Measurements from ENCODE around the gene GPC5. TPM values are rescaled to one million over a fixed set of nuclear protein-coding genes. Genes with fewer than 3 reads are reported as not detected.

The GPC5 gene
- total and polyA plus RNA-seq, 7 experiments from 2014 or later: 0.10 to 0.38 TPM; not detected in 5

DNA sequence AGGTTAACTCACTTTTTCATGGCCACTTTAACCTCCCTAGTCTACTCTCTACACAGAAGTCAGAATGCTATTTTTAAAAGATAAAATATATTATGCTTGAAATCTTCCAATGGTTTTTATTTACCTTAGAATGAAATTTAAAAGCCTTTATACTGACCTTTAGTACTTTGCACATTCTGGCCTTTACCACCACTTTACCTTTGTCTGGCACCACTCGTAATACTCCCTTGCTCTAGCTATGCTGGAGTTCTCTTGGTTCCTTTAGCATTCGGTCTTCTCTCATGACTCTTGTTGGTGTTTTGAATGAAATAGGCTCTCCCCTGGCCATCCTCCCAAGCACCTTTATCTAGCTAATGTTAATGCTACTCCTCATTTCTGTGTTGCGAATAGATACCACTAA is 310.8 kb downstream of the GPC5 start:
- Mint-ChIP-seq H3K4me1 (no peaks in the 10 kb centered on the region), H3K9me3 (peaks cover 0 to 3% (median 0%) of the 10 kb centered on the region in 11 donors), H3K4me3 (no peak overlapping the region), H3K27ac (no peak overlapping the region), H3K36me3 (no peaks in the 10 kb centered on the region), H3K27me3 (peaks cover 0 to 6% (median 0%) of the 10 kb centered on the region in 5 donors)
- no peak overlapping the region for H3K4me3 ChIP-seq (ENCODE audit: low read length)
- ATAC-seq (no peak), DNase-seq (no peak)
- H3K27ac ChIP-seq (ENCODE audit: low read depth, low read length): no peak overlapping the region
- no peaks in the 10 kb centered on the region for H3K36me3 ChIP-seq (ENCODE audit: control insufficient read depth in 2 of 3, insufficient read depth in 3 of 3, low read length in 3 of 3)
- H3K27me3 ChIP-seq (ENCODE audit: control insufficient read depth in 2 of 2, insufficient read depth in 2 of 2, low read length in 2 of 2): no peaks in the 10 kb centered on the region
- intact Hi-C loops (cut with micrococcal nuclease): no loop called here
- no peaks in the 10 kb centered on the region for H3K9me3 ChIP-seq (ENCODE audit: control insufficient read depth in 2 of 3, low read length in 3 of 3)
- H3K4me1 ChIP-seq (ENCODE audit: control insufficient read depth in 2 of 2, insufficient read depth in 2 of 2, low read length in 2 of 2): no peaks in the 10 kb centered on the region
- CTCF ChIA-PET: interaction anchor here (0.5 to 1.4 kb wide), 2 partner anchors 18 to 252 kb away, joined by 4 read pairs; no protein-coding TSS in a partner anchor
- POLR2A ChIA-PET: no interaction called here

DNA sequence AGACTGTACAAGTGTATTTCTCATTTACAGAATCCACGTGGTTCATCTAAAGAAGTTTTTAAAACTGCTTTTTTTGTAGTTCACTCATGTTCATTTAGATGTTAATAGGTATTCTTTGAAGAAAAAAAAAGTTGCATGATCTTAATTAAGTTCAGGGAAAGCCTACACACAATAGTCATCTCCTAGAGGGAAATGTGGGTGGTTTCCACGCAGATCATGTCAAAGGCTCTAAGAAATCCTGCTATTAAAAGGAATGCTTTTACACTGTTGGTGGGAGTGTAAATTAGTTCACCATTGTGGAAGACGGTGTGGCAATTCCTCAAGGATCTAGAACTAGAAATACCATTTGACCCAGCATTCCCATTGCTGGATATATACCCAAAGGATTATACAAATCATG is 312.3 kb downstream of the GPC5 start:
- ATAC-seq (no peak), DNase-seq (no peak)
- Mint-ChIP-seq H3K27me3 (peaks cover 0 to 3% (median 0%) of the 10 kb centered on the region in 5 donors), H3K4me1 (no peaks in the 10 kb centered on the region), H3K4me3 (no peak overlapping the region), H3K9me3 (peaks cover 0 to 2% (median 0%) of the 10 kb centered on the region in 11 donors), H3K27ac (no peak overlapping the region), H3K36me3 (no peaks in the 10 kb centered on the region)
- no peaks in the 10 kb centered on the region for H3K36me3 ChIP-seq (ENCODE audit: control insufficient read depth in 2 of 3, insufficient read depth in 3 of 3, low read length in 3 of 3)
- H3K4me1 ChIP-seq (ENCODE audit: control insufficient read depth in 2 of 2, insufficient read depth in 2 of 2, low read length in 2 of 2): no peaks in the 10 kb centered on the region
- ChIA-PET CTCF (no interaction called here), POLR2A (no interaction called here)
- H3K27me3 ChIP-seq (ENCODE audit: control insufficient read depth in 2 of 2, insufficient read depth in 2 of 2, low read length in 2 of 2): no peaks in the 10 kb centered on the region
- intact Hi-C loops (cut with micrococcal nuclease): no loop called here
- H3K9me3 ChIP-seq (ENCODE audit: control insufficient read depth in 2 of 3, low read length in 3 of 3): no peaks in the 10 kb centered on the region
- no peak overlapping the region for H3K4me3 ChIP-seq (ENCODE audit: low read length)
- no peak overlapping the region for H3K27ac ChIP-seq (ENCODE audit: low read depth, low read length)

- Mint-ChIP-seq H3K4me1 (no peaks in the 10 kb centered on the region), H3K36me3 (no peaks in the 10 kb centered on the region), H3K27me3 (peaks cover 0 to 6% (median 4%) of the 10 kb centered on the region in 5 donors), H3K9me3 (peaks cover 0 to 2% (median 0%) of the 10 kb centered on the region in 11 donors), H3K4me3 (no peak overlapping the region), H3K27ac (no peak overlapping the region)
- ATAC-seq (no peak), DNase-seq (no peak)
- no peak overlapping the region for H3K4me3 ChIP-seq (ENCODE audit: low read length)
- no peaks in the 10 kb centered on the region for H3K36me3 ChIP-seq (ENCODE audit: control insufficient read depth in 2 of 3, insufficient read depth in 3 of 3, low read length in 3 of 3)
- no peak overlapping the region for H3K27ac ChIP-seq (ENCODE audit: low read depth, low read length)
- no peaks in the 10 kb centered on the region for H3K27me3 ChIP-seq (ENCODE audit: control insufficient read depth in 2 of 2, insufficient read depth in 2 of 2, low read length in 2 of 2)
- H3K9me3 ChIP-seq (ENCODE audit: control insufficient read depth in 2 of 3, low read length in 3 of 3): no peaks in the 10 kb centered on the region
- intact Hi-C loops (cut with micrococcal nuclease): no loop called here
- POLR2A ChIA-PET: interaction anchor here (0.6 kb wide), 1 partner anchor 246 kb away, joined by 4 read pairs; no protein-coding TSS in a partner anchor
- H3K4me1 ChIP-seq (ENCODE audit: control insufficient read depth in 2 of 2, insufficient read depth in 2 of 2, low read length in 2 of 2): no peaks in the 10 kb centered on the region
- CTCF ChIA-PET: no interaction called here
Measured at GRCh38 chr13:91714855-91715254, 316.4 kb downstream of the GPC5 start.

DNA sequence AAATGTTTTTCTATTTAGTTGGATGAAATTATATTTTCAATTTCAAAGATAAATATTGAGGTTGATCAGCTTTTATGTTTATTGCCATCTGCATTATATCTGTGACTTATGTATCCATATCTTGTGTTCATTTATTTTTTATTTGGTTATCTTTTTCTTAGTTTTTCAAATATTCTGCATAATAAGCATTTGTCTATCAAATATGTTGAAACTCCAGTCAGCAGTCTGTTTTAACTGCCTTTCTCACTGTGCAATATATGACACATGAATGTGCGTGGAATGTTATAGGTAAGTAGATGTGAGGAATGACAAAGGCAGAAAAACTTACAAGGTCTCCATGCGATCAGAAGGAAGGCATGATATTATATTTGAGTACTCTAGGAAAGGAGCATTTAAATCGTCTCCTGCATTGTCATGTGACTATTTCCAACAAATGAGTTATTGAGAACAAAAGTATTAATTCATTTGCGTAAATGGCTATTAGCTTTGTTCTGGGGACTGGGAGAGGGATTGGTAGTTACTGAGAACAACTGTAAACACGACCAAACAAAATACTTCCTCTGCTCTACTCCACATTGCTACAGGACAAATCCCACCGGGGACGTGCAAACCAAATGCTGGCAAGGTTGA is 318.1 kb downstream of the GPC5 start:
- ATAC-seq: no peak
- Mint-ChIP-seq H3K9me3 (no peaks in the 10 kb centered on the region), H3K27ac (no peak overlapping the region), H3K36me3 (no peaks in the 10 kb centered on the region), H3K27me3 (peaks cover 2 to 10% (median 5%) of the 10 kb centered on the region in 5 donors), H3K4me1 (peaks cover 0 to 2% (median 0%) of the 10 kb centered on the region in 7 donors), H3K4me3 (no peak overlapping the region)
- DNase-seq: no peak
- no peaks in the 10 kb centered on the region for H3K36me3 ChIP-seq (ENCODE audit: control insufficient read depth in 2 of 3, insufficient read depth in 3 of 3, low read length in 3 of 3)
- POLR2A ChIA-PET: no interaction called here
- no peaks in the 10 kb centered on the region for H3K4me1 ChIP-seq (ENCODE audit: control insufficient read depth in 2 of 2, insufficient read depth in 2 of 2, low read length in 2 of 2)
- intact Hi-C loops (cut with micrococcal nuclease): no loop called here
- H3K9me3 ChIP-seq (ENCODE audit: control insufficient read depth in 2 of 3, low read length in 3 of 3): no peaks in the 10 kb centered on the region
- no peak overlapping the region for H3K27ac ChIP-seq (ENCODE audit: low read depth, low read length)
- H3K4me3 ChIP-seq (ENCODE audit: low read length): no peak overlapping the region
- CTCF ChIA-PET: no interaction called here
- no peaks in the 10 kb centered on the region for H3K27me3 ChIP-seq (ENCODE audit: control insufficient read depth in 2 of 2, insufficient read depth in 2 of 2, low read length in 2 of 2)

GRCh38 chr13:91719033-91719432 is 320.6 kb downstream of the GPC5 start:
- POLR2A ChIA-PET: no interaction called here
- no peak for ATAC-seq

DNA sequence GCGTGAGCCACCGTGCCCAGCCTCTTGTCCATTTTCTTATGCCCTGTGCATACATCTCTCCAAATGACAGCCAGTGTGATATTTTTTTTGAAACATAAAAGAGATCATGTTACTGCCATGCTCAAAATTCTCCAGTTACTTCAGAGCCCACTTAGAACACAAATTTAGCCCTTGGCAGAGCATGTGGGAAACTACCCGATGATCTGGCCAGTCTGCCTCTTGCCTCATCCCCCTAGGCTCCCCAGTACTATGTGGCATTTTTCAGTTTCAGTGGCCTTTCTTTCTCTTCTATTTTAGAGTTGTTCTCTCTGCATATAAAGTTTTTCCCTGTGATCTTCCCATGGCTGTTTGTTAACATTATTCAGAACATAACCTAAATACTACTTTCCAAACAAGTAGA is 323.0 kb downstream of the GPC5 start:
- Mint-ChIP-seq H3K9me3 (no peaks in the 10 kb centered on the region), H3K4me3 (no peak overlapping the region), H3K27ac (no peak overlapping the region), H3K4me1 (peaks cover 0 to 2% (median 0%) of the 10 kb centered on the region in 7 donors), H3K36me3 (no peaks in the 10 kb centered on the region), H3K27me3 (peaks cover 2 to 11% (median 4%) of the 10 kb centered on the region in 5 donors)
- H3K27ac ChIP-seq (ENCODE audit: low read depth, low read length): no peak overlapping the region
- ChIA-PET POLR2A (no interaction called here), CTCF (interaction anchor here (0.6 to 1.6 kb wide), 3 partner anchors 19 to 346 kb away, joined by 3 to 6 read pairs (median 3); no protein-coding TSS in a partner anchor)
- H3K27me3 ChIP-seq (ENCODE audit: control insufficient read depth in 2 of 2, insufficient read depth in 2 of 2, low read length in 2 of 2): no peaks in the 10 kb centered on the region
- ATAC-seq (no peak), DNase-seq (no peak)
- H3K4me3 ChIP-seq (ENCODE audit: low read length): no peak overlapping the region
- intact Hi-C loops (cut with micrococcal nuclease): loop anchor here in 1 of 2 donors (5.0 kb wide), 1 partner anchor 409 kb away; no protein-coding TSS in a partner anchor
- H3K4me1 ChIP-seq (ENCODE audit: control insufficient read depth in 2 of 2, insufficient read depth in 2 of 2, low read length in 2 of 2): no peaks in the 10 kb centered on the region
- no peaks in the 10 kb centered on the region for H3K9me3 ChIP-seq (ENCODE audit: control insufficient read depth in 2 of 3, low read length in 3 of 3)
- no peaks in the 10 kb centered on the region for H3K36me3 ChIP-seq (ENCODE audit: control insufficient read depth in 2 of 3, insufficient read depth in 3 of 3, low read length in 3 of 3)

More at GRCh38 chr13:91719033-91719432, 320.6 kb downstream of the GPC5 start:
- H3K27me3 Mint-ChIP-seq: peaks cover 2 to 11% (median 5%) of the 10 kb centered on the region in 5 donors
- no peak overlapping the region for H3K4me3 Mint-ChIP-seq
- H3K36me3 ChIP-seq (ENCODE audit: control insufficient read depth in 2 of 3, insufficient read depth in 3 of 3, low read length in 3 of 3): no peaks in the 10 kb centered on the region
- H3K36me3 Mint-ChIP-seq: no peaks in the 10 kb centered on the region
- CTCF ChIA-PET: interaction anchor here (1.3 kb wide), 1 partner anchor 11 kb away, joined by 3 read pairs; no protein-coding TSS in a partner anchor
- no peaks in the 10 kb centered on the region for H3K4me1 ChIP-seq (ENCODE audit: control insufficient read depth in 2 of 2, insufficient read depth in 2 of 2, low read length in 2 of 2)
- DNase-seq: no peak
- intact Hi-C loops (cut with micrococcal nuclease): no loop called here
- H3K4me3 ChIP-seq (ENCODE audit: low read length): no peak overlapping the region
- no peaks in the 10 kb centered on the region for H3K9me3 Mint-ChIP-seq
- H3K27me3 ChIP-seq (ENCODE audit: control insufficient read depth in 2 of 2, insufficient read depth in 2 of 2, low read length in 2 of 2): no peaks in the 10 kb centered on the region
- H3K27ac ChIP-seq (ENCODE audit: low read depth, low read length): no peak overlapping the region
- H3K27ac Mint-ChIP-seq: no peak overlapping the region
- H3K4me1 Mint-ChIP-seq: peaks cover 0 to 2% (median 0%) of the 10 kb centered on the region in 7 donors
- H3K9me3 ChIP-seq (ENCODE audit: control insufficient read depth in 2 of 3, low read length in 3 of 3): no peaks in the 10 kb centered on the region
